PC-3 (cell line): Measurements from ENCODE around the gene NDE1. TPM values are rescaled to one million over a fixed set of nuclear protein-coding genes. Genes with fewer than 3 reads are reported as not detected.

ENCODE experiments used
- ATAC-seq: fragments of 200-7000 bp; cut with Tn5 transposase; 2 replicates; pipeline ENCODE4 v1.9.1; 2020; ENCODE audit warnings: mild to moderate bottlenecking, moderate library complexity
- BruUV-seq: library from RNA; stranded (reverse); fragments of 400-500 nt; replicated peaks from 2 replicates; lab custom pipeline; 2021; lab: Mats Ljungman, UMichigan
- CTCF ChIA-PET: fragments of 300-600 bp; sonication (Branson Sonifier 250); formaldehyde crosslinking; loops from one replicate; lab custom pipeline; 2022; ENCODE audit warnings: antibody characterized with exemption; lab: Charles Lee
- POLR2A ChIA-PET: fragments of 300-600 bp; sonication (Branson Sonifier 250); formaldehyde crosslinking; loops from one replicate; lab custom pipeline; 2022; ENCODE audit warnings: antibody characterized with exemption; ENCODE audit not compliant: unreplicated experiment; lab: Charles Lee
- DNase-seq: peaks from one replicate; pipeline ENCODE4 v3.0.0-alpha.2; 2015
- H2AFZ ChIP-seq: fragments of 300-600 bp; sonication (generic); 2 replicates; pipeline ENCODE4 v1.6.0; 2016; ENCODE audit warnings: antibody characterized with exemption, low read length
- H3F3A ChIP-seq: fragments of 300-600 bp; sonication (generic); one replicate; pipeline ENCODE4 v1.6.0; 2017; ENCODE audit warnings: antibody characterized with exemption, low read length, control low read depth, mild to moderate bottlenecking; ENCODE audit not compliant: unreplicated experiment
- H3K27ac ChIP-seq: fragments of 300-600 bp; sonication (generic); 2 replicates; pipeline ENCODE4 v1.5.1; 2016; ENCODE audit warnings: mild to moderate bottlenecking, low read length
- H3K27me3 ChIP-seq: fragments of 300-600 bp; sonication (generic); 2 replicates; pipeline ENCODE4 v1.6.1; 2016; ENCODE audit warnings: low read length, mixed read lengths
- H3K36me3 ChIP-seq: fragments of 300-600 bp; sonication (generic); 2 replicates; pipeline ENCODE4 v1.6.1; 2016; ENCODE audit warnings: low read depth, mixed run types, low read length, mixed read lengths
- H3K4me1 ChIP-seq: fragments of 300-600 bp; sonication (generic); 2 replicates; pipeline ENCODE4 v1.5.1; 2016; ENCODE audit warnings: low read length; ENCODE audit not compliant: insufficient read depth
- H3K4me2 ChIP-seq: fragments of 300-600 bp; sonication (generic); 2 replicates; pipeline ENCODE4 v1.6.0; 2016; ENCODE audit warnings: low read length
- H3K4me3 ChIP-seq: fragments of 300-600 bp; sonication (generic); 2 replicates; pipeline ENCODE4 v1.5.1; 2016; ENCODE audit warnings: mild to moderate bottlenecking, low read length, mixed read lengths
- H3K79me2 ChIP-seq: fragments of 300-600 bp; sonication (generic); 2 replicates; pipeline ENCODE4 v1.6.1; 2017; ENCODE audit warnings: low read length, mixed read lengths
- H3K9ac ChIP-seq: fragments of 300-600 bp; sonication (generic); 2 replicates; pipeline ENCODE4 v1.6.0; 2016; ENCODE audit warnings: mild to moderate bottlenecking, low read length
- H3K9me2 ChIP-seq: fragments of 300-600 bp; sonication (generic); replicated peaks from 2 replicates; pipeline ENCODE4 v1.6.1; 2016; ENCODE audit warnings: mixed run types, low read length, mixed read lengths
- H3K9me3 ChIP-seq: fragments of 300-600 bp; sonication (generic); 2 replicates; pipeline ENCODE4 v1.6.1; 2016; ENCODE audit warnings: low read length, mixed read lengths
- H4K20me1 ChIP-seq: fragments of 300-600 bp; sonication (generic); 2 replicates; pipeline ENCODE4 v1.6.1; 2016; ENCODE audit warnings: low read length, mixed read lengths
- EZH2 ChIP-seq: fragments of 300-600 bp; sonication (generic); IDR thresholded peaks from one replicate; pipeline ENCODE4 v1.6.1; 2017; ENCODE audit warnings: antibody characterized with exemption, mild to moderate bottlenecking, low read length; ENCODE audit not compliant: unreplicated experiment
- EZH2phosphoT487 ChIP-seq: fragments of 300-600 bp; sonication (generic); IDR thresholded peaks from 2 replicates; pipeline ENCODE4 v1.6.1; 2018; ENCODE audit warnings: mild to moderate bottlenecking, antibody characterized with exemption, low read length, borderline replicate concordance
- intact Hi-C: fragments of 100-400 bp; cut with micrococcal nuclease; formaldehyde crosslinking; loops from 2 replicates; pipeline ENCODE4 v1.9.0; 2023
- total RNA-seq: library from RNA; depleted of rRNA; stranded (reverse); fragments of >200 nt; gene quantifications from 2 replicates; pipeline ENCODE4 v1.2.3, GENCODE V29; 2014
- TF ChIP-seq, protein P1 (sequence below): fragments of 300-600 bp; sonication (generic); conservative IDR thresholded peaks from 2 replicates; pipeline ENCODE4 v1.5.1; 2017; ENCODE audit warnings: antibody characterized with exemption, low read depth, mild to moderate bottlenecking, low read length

NDE1 gene
- total RNA-seq, 1 experiment from 2014 or later = 24.9 TPM

DNA sequence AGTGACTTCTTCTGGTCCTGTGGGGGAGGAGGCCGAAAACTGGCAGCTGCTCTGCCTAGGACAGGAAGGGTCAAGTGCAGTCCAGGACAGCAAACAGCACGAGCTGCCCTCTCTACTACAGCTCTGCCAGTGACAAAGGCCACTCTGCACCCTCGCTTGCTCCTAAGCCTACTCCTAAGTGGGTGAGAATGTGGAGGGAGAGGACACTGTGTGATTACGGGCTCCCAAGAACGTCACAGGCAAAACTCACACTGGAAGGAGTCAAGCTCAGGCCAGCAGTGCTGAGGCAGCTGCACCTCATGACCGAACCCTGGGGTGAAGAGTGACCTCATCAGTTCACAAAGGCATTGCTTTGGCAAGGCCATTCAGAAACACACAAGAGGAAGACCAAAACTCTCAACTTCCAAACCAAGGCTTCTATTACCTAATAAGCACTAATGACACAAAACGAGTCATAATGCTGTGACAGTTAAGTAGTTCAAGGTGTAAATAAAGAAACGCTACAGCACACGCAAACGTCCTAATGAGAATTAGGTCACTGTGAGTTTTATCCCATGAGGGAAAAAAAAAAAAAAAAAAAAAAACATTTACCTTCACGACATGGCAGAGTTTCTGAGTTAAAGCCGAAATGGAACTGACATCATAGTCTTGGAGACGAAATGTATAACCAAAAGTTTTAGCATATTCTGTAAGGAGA lies 42.2 kb upstream of the NDE1 start:
- H3K27ac ChIP-seq = no peak overlapping the region
- no peak overlapping the region for H3K4me3 ChIP-seq
- H2AFZ ChIP-seq = no peak overlapping the region
- ATAC-seq (no peak), DNase-seq (no peak)
- no peak overlapping the region for H3K4me2 ChIP-seq
- peaks cover 7% of the 10 kb centered on the region; the same call in 1 of the 2 replicates for H3K4me1 ChIP-seq
- no peaks in the 10 kb centered on the region for H3K79me2 ChIP-seq
- H3K9me2 ChIP-seq = no peaks in the 10 kb centered on the region
- H3K9ac ChIP-seq = no peak overlapping the region
- no peaks in the 10 kb centered on the region for H3F3A ChIP-seq
- ChIA-PET POLR2A (interaction anchor here (0.7 kb wide), 1 partner anchor 12 kb away, joined by 3 read pairs; no protein-coding TSS in a partner anchor), CTCF (interaction anchor here (0.5 kb wide), 1 partner anchor 108 kb away, joined by 3 read pairs; no protein-coding TSS in a partner anchor)
- H3K36me3 ChIP-seq = peaks cover 7% of the 10 kb centered on the region
- TF ChIP-seq EZH2phosphoT487 (no peak), EZH2 (no peak)
- TF ChIP-seq, protein P1, sequence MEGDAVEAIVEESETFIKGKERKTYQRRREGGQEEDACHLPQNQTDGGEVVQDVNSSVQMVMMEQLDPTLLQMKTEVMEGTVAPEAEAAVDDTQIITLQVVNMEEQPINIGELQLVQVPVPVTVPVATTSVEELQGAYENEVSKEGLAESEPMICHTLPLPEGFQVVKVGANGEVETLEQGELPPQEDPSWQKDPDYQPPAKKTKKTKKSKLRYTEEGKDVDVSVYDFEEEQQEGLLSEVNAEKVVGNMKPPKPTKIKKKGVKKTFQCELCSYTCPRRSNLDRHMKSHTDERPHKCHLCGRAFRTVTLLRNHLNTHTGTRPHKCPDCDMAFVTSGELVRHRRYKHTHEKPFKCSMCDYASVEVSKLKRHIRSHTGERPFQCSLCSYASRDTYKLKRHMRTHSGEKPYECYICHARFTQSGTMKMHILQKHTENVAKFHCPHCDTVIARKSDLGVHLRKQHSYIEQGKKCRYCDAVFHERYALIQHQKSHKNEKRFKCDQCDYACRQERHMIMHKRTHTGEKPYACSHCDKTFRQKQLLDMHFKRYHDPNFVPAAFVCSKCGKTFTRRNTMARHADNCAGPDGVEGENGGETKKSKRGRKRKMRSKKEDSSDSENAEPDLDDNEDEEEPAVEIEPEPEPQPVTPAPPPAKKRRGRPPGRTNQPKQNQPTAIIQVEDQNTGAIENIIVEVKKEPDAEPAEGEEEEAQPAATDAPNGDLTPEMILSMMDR = no peak
- no peaks in the 10 kb centered on the region for H3K27me3 ChIP-seq
- BruUV-seq = no TSS peak
- no peaks in the 10 kb centered on the region for H4K20me1 ChIP-seq
- intact Hi-C loops = no loop called here
- H3K9me3 ChIP-seq = no peaks in the 10 kb centered on the region

DNA sequence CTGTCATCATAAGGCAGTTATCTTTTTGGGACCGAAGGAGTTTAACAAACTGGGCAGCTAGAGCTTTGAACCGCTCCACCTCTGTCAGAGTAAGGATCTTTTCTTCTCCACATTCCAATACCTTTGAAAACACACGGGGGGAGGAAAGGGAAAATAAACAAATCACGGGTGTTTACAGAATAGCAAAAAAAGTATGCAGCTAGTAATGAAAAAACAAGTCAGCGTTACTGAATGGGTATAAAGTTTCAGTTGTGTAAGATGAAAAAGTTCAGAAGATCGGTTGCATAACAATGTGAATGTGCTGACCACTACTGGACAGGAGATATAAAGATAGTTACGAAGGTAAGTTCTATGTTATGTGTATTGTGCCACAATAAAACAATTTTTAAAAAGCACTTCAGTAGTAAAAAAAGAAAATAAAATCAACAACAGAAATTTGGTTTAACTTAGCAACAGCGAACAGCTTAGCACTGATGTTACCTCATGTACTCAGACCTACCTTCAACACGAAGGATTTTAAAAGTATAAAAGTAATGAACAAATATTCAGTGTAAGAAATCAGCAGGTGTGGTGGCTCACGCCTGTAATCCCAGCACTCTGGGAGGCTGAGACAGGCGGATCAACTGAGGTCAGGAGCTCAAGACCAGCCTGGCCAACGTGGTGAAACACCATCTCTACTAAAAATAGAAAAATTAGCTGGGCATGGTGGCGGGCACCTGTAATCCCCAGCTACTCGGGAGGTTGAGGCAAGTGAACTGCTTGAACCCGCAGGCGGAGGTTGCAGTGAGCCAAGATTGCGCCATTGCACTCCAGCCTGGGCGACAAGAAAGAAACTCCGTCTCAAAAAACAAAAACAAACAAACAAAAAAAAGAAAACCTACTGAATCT lies 41.4 kb upstream of the NDE1 start:
- Histone ChIP-seq H3K9me2 (no peaks in the 10 kb centered on the region), H3K4me1 (peaks cover 7% of the 10 kb centered on the region), H3F3A (no peaks in the 10 kb centered on the region), H3K4me2 (no peak overlapping the region), H4K20me1 (no peaks in the 10 kb centered on the region), H2AFZ (no peak overlapping the region), H3K4me3 (no peak overlapping the region), H3K27ac (no peak overlapping the region), H3K9me3 (no peaks in the 10 kb centered on the region), H3K27me3 (no peaks in the 10 kb centered on the region), H3K79me2 (no peaks in the 10 kb centered on the region), H3K9ac (no peak overlapping the region), H3K36me3 (peaks cover 7% of the 10 kb centered on the region; the same call in 1 of the 2 replicates)
- TF ChIP-seq, protein P1 = no peak
- TF ChIP-seq EZH2phosphoT487 (no peak), EZH2 (no peak)
- CTCF ChIA-PET = interaction anchor here (0.5 kb wide), 1 partner anchor 109 kb away, joined by 3 read pairs; no protein-coding TSS in a partner anchor
- intact Hi-C loops = no loop called here
- no TSS peak for BruUV-seq
- DNase-seq (no peak), ATAC-seq (no peak)
- POLR2A ChIA-PET = no interaction called here
